ENCODE measurements around the gene SERTAD2. TPM values are rescaled to one million over a fixed set of nuclear protein-coding genes. Genes with fewer than 3 reads are reported as not detected.

The SERTAD2 gene
- total and polyA plus RNA-seq, 2 of the 4 experiments (the other 2 are of a cell fraction), result 5.0 to 11.0 TPM

GRCh38 chr2:64646007-64646880 is 7.5 kb downstream of the SERTAD2 start (continued):
- peak; percentile 56 for TF ChIP-seq RCOR1 (IDR thresholded peaks at IDR 0.05; ENCODE audit: insufficient replicate concordance, low read length)
- no peak for TF ChIP-seq CEBPB (IDR thresholded peaks at IDR 0.05; ENCODE audit: low read depth, low read length)
